Thymus (tissue), 2 donors: ENCODE results near the gene RBPMS2. TPM values are rescaled to one million over a fixed set of nuclear protein-coding genes. Genes with fewer than 3 reads are reported as not detected.

Experiments used
- polyA plus RNA-seq: library from polyadenylated mRNA; stranded (reverse); fragments of 200-250 nt; gene quantifications from one replicate; pipeline ENCODE4 v1.2.3, GENCODE V29; 2013
- total RNA-seq: library from RNA; stranded (reverse); fragments of 120-200 nt; gene quantifications from one replicate; pipeline ENCODE4 v1.2.4, GENCODE V29; 2013
- donor health status: healthy.

RBPMS2 gene
- total and polyA plus RNA-seq, 2 donors = 0.19 to 4.2 TPM

Other genes with a start within 250 kb of the RBPMS2 start
- 8.0 TPM for gene PIF1, start 50.1 kb upstream of the RBPMS2 start, total RNA-seq
- 8.4 TPM for gene PIF1, start 50.1 kb upstream of the RBPMS2 start, polyA plus RNA-seq
- 18.2 TPM for gene PLEKHO2, start 66.3 kb upstream of the RBPMS2 start, total RNA-seq
- gene PLEKHO2, start 66.3 kb upstream of the RBPMS2 start, polyA plus RNA-seq = 18.7 TPM
- gene ANKDD1A, start 136.3 kb upstream of the RBPMS2 start, total RNA-seq = 1.2 TPM
- 3.6 TPM for gene ANKDD1A, start 136.3 kb upstream of the RBPMS2 start, polyA plus RNA-seq
- 44.4 TPM for gene SPG21, start 214.3 kb upstream of the RBPMS2 start, total RNA-seq
- 71.5 TPM for gene SPG21, start 214.3 kb upstream of the RBPMS2 start, polyA plus RNA-seq